Activated CD4-positive, alpha-beta T cell treated with anti-CD3 and anti-CD28 coated beads, Interleukin-2, Interleukin-4, amounts not matched to agents 100 ng/mL and 50 ng/mL, durations not matched to agents 16 hours and 8 hours (primary cell): ENCODE measurements around the gene FAT3.

Experiments used
- DNase-seq: peaks from one replicate; pipeline ENCODE4 v3.0.0-alpha.2; 2020; ENCODE audit warnings: low spot score

The FAT3 gene

DNA sequence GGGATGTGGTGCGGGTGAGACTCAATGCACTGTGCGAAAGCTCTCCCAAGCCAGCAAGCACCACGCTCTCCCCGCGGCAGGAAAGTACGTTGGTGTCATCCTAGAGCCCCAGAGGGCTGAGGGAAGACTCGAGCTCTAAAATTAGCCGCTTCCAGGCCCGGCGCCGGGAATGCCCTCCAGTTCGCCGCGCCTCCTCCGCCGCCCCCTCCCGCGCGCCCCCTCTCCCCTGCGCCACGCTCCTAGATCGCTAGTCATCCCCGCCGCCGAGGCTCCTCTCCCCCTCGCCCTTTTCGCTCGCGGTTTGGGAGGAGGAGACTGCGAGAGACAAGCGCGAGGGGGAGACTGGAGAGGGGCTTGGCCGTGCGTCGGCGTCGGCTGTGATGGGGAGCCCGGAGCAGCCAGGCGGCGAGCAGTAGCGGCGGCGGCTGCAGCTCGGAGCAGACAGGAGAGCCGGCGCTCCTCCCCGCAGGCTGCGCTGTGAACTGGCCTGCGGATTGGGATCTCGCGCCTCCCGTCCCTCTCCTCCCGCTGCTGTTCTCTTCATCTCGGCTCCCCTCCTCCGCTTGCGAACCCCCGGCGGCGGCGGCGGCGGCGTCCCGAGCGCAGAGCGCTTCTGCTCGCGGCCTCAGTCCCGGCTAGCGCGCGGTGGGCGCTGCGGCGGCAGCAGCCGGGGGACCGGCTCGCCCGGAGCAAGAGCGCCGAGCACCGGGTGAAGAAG, at the start of gene FAT3:
Gene FAT3, plus strand, starts transcription at position 412 of the 718 bp plus-strand sequence. CDS start 127,295 bp downstream, outside the sequence.
- DNase-seq: no peak

DNA sequence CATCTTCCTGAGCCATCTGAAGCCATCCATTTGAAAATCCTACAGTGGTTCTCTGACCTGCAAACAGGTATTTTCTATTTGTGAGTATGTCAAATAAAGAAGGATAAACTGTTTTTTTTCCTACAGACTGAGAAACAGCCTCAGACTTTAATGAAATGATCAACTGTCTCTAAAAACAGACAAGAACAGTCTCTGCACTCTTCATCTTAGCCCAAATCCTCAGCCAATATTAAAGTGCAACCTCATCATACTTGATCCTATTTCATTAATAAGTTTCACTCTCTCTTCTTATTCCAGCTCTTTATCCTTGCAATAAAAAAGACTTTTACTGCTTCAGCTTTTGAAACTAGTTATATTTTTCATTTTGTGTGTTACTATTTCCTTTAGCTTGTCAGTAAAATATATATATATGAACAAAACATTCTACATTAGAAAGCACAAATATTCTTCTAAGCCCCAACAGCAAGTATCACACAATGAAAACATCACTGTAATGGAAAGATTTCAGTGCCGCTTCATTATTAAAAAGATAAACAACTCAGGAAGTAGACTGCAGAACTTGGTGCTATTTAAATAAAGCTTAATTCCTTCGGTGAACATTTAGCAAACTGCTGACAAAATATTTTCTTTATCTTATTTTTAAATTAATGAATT, 45.5 kb upstream of the FAT3 start:
- DNase-seq: no peak

DNA sequence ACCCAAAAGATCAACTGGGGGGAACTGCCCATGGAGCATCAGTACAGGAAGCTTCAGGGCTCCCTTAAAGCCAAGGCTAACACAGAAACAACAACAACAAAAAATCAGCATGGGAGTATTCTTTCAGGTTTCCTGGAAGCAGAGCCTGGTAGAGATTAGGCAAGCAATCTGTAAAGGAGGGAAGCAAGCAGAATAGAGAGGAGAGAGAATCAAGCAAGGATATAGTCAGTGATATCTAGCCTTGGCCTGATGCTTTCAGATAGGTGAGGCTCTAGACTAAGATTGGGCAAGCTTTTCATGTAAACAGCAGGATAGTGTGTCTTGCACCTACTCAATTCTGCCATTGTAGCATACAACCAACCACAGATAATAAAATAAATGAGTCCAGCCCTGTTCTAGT, 44.4 kb upstream of the FAT3 start:
- no peak for DNase-seq

DNA sequence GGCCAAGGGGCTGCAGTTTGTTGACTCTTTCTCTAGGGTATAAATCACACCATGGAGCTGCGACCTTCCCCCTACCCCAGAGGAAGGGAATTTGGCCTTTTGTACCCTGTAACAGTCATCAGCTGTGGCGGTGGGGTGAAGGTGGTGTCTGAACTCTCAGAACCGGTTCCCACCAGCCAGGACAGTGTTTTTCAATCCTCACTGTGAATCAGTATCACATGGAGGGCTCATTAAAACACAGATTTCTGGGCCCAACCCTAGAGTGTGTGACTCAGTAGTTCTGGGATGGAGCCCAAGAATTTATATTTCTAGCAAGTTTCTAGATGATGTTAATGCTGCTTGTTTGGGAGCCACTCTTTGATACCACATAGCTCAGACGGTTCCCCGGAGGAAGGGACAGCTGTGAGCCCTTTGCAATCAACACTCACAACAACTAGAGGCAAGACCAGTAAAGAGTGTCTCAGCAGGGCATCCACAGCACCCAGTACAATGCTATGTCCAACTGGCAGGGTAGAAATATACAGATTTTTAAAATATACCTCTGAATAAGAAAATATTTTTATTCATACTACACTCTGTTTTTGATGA, 43.9 kb upstream of the FAT3 start:
- no peak for DNase-seq

DNA sequence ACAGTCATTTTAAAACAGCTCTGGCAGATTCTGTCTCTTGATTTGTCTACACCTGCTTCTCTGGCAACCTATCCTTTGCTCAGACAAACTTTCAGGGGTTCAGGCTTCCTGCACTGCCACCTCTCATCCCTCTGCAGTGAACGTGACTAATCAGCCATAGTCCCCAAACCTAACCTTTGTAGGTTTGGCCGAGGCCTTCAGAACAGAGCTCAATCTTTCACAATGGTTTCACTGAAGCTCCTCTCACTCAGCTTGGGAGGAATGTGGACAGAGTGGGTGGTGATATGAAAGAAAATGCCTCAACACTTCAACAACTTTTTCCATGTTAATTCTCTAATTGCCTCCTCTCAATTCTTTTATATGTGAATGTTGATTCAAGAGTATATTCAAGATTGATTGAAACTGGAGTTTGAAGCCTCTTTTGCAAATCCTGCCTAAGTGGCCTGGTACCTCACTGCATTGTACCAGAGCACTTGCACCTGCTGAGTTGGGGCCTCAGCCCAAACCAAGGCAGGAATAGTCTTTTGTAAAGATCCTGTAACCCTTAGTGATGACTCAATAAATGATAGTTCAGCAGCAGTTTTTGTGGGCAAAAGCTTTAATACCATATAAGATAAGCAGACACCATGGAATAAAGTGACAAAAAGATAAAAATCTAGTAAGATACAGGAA, 33.9 kb upstream of the FAT3 start:
- DNase-seq: no peak

DNA sequence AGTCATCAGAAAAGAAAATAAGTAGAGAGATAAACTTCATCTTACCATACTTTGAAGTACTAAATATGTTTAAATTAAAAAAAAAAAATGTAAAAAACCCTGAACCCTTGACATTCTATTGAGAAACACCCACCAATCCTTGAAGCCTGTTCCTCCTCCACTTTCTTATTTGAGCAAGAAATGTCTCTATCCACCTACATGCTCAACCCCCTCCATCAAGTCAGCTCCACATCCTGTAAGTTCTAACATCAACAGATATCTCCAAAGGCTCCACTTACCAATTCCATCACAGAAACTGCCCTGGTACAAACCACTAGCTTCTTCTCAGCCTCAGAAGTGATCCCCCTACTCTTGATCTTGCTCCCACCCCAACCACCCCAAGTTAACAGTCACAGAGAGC, 32.5 kb upstream of the FAT3 start:
- no peak for DNase-seq

DNA sequence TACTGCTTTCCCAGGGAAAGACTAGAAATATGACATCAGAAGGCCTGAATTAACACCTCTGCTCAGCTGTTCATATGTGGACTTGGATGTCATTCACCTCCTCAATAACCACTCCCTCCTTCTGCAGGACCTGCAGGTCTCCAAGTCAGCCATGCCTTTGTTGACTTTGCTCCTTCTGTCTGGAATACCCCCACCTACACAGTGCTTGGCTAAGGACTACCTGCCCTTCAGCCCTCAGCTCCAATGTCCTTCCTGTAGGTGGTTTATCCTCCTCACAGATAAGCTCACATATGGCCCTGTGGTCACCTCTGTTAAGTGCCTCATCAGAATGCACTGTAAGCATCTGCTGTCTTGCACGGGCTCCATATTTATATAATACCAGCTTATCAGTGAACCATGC, 26.4 kb upstream of the FAT3 start:
- no peak for DNase-seq

DNA sequence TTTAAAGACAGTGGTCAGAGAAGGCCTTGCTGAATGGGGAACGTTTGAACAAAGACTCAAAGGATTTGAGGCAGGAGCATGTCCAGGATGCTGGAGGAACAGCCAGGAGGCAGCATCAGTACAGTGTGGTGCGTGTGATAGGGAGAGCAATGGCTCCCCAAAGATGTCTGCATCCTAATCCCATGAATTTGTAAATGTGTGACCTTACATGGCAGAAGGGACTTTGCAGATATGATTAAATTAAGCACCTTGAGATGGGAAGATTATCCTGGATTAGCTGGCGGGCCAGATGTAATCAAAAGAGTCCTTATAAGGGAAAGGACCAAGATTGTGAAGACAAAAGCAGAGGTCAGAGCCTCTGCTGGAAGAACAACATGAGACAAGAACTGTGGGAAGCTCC, 24.6 kb upstream of the FAT3 start:
- no peak for DNase-seq

DNA sequence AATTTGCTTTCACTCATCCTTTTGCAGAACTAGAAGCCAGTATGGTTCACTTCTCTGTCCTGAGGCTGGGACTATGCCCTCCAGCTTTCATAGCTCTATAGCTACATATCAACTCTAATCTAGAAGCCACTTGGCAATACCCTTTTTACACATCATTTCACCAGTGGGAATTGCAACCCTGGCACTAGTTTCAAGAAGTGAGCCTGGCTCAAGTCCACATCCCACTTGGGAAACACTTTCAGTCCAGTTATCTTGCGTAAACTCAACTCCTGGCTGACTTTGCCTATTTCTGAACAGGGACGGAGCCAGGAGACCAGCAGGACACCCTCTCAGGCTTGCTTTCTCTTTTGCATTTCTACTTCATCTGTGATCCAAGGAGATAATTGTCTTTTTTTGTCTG, 19.9 kb upstream of the FAT3 start:
- no peak for DNase-seq

DNA sequence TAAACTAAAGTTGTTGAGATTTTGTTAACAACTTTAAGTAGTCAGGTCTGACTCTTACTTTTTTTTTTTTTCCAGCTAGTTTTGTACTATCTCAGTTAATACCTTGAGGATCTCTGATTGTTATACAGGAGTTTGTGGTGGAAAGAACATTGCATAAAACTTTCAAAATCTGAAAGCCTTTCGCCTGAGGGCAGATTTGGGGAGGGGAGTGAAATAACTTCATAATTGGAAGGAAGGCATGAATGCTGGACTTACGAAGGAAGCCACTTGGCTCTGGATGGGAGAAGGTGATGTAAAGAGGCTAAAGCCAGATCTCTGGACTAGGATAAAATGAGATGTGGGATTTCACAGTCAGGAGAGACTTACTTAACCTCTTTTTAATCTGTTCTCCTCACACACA, 18.2 kb upstream of the FAT3 start:
- no peak for DNase-seq

DNA sequence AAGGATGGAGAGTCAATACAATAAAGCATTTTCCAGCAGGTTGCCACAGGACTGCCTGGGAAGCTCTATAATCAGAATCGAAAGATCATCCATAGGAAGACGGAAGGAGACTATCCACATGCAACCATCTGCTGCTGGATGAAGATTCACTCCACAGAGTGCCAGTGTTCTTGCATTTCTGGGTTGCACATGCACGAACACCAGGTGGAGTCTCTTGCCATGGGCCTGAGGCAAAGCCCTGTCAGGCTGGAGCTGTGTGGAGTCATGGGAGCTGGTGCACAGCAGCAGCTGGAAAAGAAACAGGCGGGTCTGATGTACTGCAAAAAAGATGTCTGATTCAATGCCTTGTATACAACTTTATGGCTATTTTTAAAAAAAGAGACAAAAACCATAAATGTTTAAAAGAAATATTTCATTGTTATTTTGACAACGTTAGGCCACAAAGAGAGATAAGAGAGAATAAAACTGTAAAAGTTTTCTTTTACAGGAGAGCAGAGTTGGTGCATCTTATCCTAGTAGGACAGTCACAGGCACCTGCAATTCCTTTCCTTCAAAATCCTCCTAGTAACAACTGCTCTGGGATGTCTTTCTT, 12.9 kb upstream of the FAT3 start:
- DNase-seq: no peak

DNA sequence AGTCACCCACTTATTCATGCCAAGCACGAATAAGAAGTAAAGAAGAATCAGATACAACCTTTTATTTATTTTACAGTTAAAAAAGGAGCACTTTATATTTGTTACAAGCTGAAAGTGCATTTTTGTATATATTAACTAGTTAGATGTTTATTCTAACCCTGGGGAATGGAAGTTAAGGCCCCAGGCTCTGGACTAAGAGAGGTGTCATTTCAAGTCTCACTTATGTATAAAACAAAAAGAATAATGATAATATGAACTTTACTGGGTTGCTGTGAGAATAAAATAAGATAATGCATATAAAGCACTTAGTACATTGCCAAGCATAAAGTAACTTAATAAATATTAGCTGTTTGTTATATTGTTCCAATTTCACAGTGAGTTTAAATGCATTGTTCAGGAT, 12.1 kb upstream of the FAT3 start:
- DNase-seq: no peak

DNA sequence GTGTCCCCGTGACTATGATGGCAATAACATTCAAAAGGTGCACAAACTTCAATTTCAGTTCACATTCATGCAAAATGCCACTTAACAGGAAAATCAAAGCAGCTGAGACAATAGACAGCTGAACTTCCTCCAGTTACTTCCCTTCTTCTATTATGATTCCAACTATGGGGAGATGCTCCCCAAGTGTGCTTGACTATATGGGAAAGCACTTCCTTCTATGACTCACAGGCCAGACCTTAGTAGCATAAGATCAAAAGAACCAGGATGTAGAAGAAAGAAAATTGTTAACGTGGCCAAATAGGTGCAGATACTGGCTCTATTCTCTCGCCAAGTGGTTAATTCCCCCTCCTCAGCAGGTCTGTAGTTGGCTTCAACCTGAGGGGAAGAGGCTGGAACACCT, 7.8 kb upstream of the FAT3 start:
- no peak for DNase-seq

DNA sequence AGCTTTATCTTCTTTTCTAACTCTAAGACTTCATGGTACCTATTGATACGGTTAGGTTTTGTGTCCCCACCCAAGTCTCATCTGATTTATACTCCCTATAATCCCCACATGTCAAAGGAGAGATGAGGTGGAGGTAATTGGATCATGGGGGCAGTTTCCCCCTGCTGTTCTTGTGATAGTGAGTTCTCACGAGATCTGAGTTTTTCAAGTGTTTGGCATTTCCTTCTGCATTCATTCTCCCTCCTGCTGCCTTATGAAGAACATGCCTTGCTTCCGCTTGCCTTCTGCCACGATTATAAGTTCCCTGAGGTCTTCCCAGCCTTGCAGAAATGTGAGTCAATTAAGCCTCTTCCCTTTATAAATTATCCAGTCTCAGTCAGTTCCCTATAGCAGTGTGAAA, 5.1 kb upstream of the FAT3 start:
- no peak for DNase-seq

DNA sequence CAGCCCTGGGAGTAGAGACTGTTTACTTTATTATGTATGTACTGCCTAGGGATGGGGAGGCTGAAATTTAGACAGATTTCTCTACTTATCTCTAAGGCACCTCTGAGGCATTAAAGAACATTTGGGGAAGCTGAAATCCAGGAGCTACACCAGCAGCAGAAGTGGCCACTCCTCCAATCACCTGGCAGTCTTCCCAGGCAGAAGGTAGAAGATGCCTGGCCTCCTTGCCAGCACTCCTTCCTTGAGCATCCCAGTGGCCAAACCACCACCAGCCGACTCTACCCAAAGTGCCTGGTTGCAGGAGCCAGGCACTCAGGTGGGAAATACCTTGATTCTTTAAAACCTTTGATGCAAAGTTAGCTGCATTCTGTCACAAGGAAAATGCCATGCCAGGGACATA, 1.9 kb upstream of the FAT3 start:
- no peak for DNase-seq

DNA sequence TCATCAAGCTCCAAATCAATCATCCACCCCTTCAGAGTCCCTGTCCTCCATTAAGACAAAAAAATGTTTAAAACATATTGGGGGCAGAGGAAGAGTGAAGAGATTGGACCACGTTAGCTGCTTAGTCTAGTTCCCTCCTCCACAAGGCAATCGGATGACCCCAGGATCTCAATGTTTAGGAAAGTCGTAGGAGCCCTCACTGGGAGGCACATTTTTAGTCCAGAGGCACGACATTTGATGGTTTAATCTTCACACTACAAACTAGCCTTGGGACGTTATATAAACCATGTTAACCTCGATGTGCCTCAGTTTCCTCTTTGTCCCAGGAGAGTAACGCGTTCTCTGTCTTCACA, 588 bp upstream of the FAT3 start:
- DNase-seq: no peak

DNA sequence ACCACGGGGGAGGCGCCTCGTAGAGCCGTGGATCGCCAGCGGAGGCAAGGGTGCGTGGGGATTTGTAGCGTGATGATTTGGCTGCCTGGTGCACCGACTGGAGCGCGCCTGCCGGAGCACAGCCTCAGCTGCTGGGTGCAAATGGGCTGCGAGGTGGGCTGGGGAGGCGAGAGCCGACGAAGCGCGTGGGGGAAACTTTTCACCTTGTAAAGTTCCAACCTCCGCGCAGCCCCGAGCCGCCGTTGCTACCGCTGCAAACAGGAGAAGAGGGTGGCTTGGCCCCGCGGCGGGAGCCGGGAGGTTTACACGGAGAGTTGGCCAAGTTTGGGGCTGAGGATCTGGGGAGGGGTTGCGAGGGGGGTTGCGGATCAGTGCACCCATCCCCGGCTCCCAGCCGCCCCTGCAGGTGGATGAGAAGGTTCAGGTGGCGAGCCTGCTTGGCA, 528 bp downstream of the FAT3 start:
- no peak for DNase-seq

DNA sequence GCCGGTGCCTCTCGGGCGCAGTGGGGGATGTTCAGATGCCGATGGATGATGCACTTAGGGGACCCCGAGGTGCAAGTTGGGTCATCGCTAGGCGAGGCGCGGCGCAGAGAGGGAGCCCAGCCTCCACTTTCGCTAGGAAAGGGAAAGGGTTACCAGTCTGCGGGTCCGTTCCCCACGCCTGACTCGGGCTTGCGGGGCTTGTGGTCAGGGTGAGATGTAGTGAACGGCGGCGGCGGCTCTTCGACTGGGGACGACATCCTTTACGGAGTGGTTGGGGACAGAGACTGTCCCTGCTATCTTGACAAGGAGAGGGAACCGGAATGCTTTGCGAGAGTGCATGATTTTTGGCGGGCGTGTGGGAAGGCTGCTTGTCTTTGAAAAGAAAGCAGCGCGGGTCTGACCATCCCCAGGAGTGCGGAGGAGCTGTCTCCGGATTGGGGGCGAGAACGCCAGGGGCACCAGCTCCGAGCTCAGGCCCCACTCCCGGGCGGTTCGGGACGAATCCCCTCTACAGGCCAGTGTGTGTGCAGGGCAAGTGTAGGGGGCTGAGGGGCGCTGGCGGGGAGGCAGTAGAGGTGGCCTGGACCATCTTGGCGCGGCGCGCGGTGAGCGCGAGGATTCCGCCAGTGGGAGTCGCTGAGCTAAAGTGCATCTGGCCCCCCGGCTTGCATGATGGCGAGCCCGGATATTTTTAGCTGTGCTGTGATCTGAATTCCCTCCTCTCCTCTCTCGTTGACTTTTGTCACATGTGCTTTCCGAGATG, 1.1 kb downstream of the FAT3 start:
- no peak for DNase-seq

DNA sequence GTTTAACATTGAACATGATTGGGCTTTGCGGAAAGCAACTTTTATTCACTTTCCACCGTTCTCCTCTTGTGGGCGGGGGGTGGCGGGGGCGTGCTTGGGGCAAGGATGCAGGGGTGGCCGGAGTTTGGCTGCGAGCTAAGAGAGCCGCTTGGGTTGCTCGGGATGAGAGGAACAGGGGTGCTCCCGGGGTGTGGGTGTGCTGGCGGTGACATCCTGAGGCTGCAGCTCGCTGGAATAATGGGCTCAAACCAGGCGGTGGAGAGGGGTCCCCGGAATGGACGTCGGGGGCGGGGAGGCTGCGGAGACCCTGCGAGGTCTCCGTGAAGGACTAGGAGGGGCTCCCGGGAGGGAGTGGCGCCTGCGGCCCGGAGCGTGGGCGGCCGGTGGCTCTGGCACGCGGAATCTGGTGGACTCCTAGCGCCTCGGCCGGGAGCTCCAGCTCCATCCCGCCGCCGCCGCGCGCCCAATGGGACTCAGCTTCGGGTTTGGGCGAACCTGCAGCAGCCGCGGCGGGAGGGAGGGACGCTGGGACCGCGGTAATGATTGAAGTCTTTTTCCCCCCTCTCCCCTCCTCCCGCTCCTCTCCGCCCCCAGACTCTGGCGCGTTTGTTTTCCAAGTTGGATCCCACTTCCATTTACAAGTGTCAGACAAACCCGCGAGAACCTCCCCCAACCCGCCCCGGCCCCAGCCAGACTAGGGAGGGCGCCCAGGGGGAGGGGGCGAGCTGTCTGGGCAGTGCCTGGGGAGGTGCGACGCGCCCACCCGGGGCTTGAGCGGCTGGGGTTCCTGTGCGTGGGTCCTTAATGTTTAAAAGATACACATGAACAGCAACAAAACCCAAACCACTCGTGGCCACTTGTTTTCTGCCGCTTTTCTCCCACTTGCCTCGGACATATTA, 2.0 kb downstream of the FAT3 start:
- DNase-seq: no peak

DNA sequence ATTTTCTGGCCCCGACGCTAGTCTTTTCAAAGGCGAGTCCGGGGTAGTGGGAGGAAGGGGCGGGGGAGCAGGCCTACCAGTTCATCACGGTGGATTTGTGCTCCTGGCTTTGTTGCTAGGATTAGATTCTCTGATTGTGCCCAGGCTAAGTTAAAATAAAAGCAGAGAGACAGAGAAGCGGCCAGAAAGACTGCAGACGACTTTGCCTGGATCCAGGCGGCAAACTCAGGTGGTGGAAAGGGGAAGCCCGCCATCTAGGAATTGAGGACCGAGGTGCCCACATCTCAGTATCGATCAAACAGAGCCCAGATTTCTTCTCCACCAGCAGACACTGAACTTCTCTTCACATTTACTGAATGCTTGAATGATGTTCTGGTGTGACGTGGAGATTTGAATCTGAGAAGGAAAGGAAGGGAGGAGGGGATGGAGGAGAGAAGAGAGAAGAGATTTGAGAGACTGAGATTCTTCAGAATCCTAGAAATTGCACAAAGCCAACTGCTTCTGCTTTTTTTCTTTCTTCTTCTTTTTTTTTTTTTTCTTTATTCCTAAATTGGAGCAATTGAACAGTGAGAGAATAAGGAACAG, 2.7 kb downstream of the FAT3 start:
- DNase-seq: no peak
